Activated T-helper 17 cell treated with anti-CD3 and anti-CD28 coated beads, Interleukin-2, amount 50 U/mL, for 72 hours (primary cell): ENCODE data around the gene PTPRN2. TPM values are rescaled to one million over a fixed set of nuclear protein-coding genes. Genes with fewer than 3 reads are reported as not detected.

ENCODE experiments used
- ATAC-seq: fragments of 150-1000 bp; cut with Tn5 transposase; replicated peaks from 2 replicates; pipeline ENCODE4 v1.10.0; 2021; ENCODE audit warnings: mild to moderate bottlenecking, moderate library complexity
- H3K27ac Mint-ChIP-seq: one replicate; pipeline ENCODE4 v1.8.0; 2022; ENCODE audit warnings: mixed read lengths
- H3K27me3 Mint-ChIP-seq: one replicate; pipeline ENCODE4 v1.8.0; 2022; ENCODE audit warnings: mixed read lengths
- H3K36me3 Mint-ChIP-seq: one replicate; pipeline ENCODE4 v1.8.0; 2022; ENCODE audit warnings: low read depth, mild to moderate bottlenecking, mixed read lengths
- H3K4me1 Mint-ChIP-seq: one replicate; pipeline ENCODE4 v1.8.0; 2022; ENCODE audit warnings: mixed read lengths
- H3K4me3 Mint-ChIP-seq: one replicate; pipeline ENCODE4 v1.8.0; 2022; ENCODE audit warnings: mild to moderate bottlenecking, mixed read lengths
- H3K9me3 Mint-ChIP-seq: one replicate; pipeline ENCODE4 v1.8.0; 2022; ENCODE audit warnings: mixed read lengths
- total RNA-seq, 2 donors: library from RNA; stranded (reverse); gene quantifications; one replicate each; pipeline ENCODE4 v1.2.3, GENCODE V29; 2022

The PTPRN2 gene
- total RNA-seq, 2 donors from 2014 or later, result 0.48 to 1.4 TPM

- H3K27me3 Mint-ChIP-seq, result no peaks in the 10 kb centered on the region
- no peak overlapping the region for H3K4me3 Mint-ChIP-seq
- H3K27ac Mint-ChIP-seq, result no peak overlapping the region
- H3K36me3 Mint-ChIP-seq, result no peaks in the 10 kb centered on the region
- H3K4me1 Mint-ChIP-seq, result peaks cover 10% of the 10 kb centered on the region
- H3K9me3 Mint-ChIP-seq, result peaks cover 4% of the 10 kb centered on the region
- ATAC-seq, result no peak
Observed at GRCh38 chr7:157540606-157541294, 1046.9 kb downstream of the PTPRN2 start.

DNA sequence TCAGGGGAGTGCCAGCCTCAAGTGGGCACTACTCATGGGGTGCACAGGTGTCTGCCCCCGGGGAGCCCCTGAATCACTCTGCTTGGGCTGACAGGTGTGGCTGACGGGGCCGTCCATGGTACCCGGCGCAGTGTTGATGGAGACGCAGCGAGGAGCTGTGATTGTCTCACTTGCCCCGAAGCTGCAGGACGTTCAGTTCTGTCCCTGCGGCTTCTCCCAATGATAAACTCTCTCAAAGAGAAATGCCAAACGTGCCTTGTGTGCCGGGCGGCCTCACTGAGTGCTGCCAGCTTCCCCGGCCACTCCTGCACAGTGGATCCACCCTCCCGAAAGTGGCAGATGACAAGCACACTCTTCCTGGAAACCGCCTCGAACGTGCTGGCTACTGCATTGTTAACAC is 1047.6 kb downstream of the PTPRN2 start:
- Mint-ChIP-seq H3K4me3 (no peak overlapping the region), H3K4me1 (peaks cover 8% of the 10 kb centered on the region), H3K27ac (no peak overlapping the region), H3K9me3 (peaks cover 4% of the 10 kb centered on the region), H3K36me3 (no peaks in the 10 kb centered on the region), H3K27me3 (no peaks in the 10 kb centered on the region)
- no peak for ATAC-seq

- H3K27ac Mint-ChIP-seq, result no peak overlapping the region
- H3K4me3 Mint-ChIP-seq, result no peak overlapping the region
- H3K9me3 Mint-ChIP-seq, result peaks cover 1% of the 10 kb centered on the region
- no peaks in the 10 kb centered on the region for H3K36me3 Mint-ChIP-seq
- ATAC-seq, result no peak
- peaks cover 3% of the 10 kb centered on the region for H3K4me1 Mint-ChIP-seq
- H3K27me3 Mint-ChIP-seq, result no peaks in the 10 kb centered on the region
Observed at GRCh38 chr7:157539521-157539920, 1048.1 kb downstream of the PTPRN2 start.

- H3K27ac Mint-ChIP-seq, result no peak overlapping the region
- no peaks in the 10 kb centered on the region for H3K9me3 Mint-ChIP-seq
- no peaks in the 10 kb centered on the region for H3K36me3 Mint-ChIP-seq
- H3K27me3 Mint-ChIP-seq, result no peaks in the 10 kb centered on the region
- ATAC-seq, result no peak
- H3K4me1 Mint-ChIP-seq, result no peaks in the 10 kb centered on the region
- no peak overlapping the region for H3K4me3 Mint-ChIP-seq
Observed at GRCh38 chr7:157538735-157539134, 1048.9 kb downstream of the PTPRN2 start.

GRCh38 chr7:157538321-157538720 is 1049.3 kb downstream of the PTPRN2 start:
- no peak overlapping the region for H3K27ac Mint-ChIP-seq
- no peaks in the 10 kb centered on the region for H3K36me3 Mint-ChIP-seq
- H3K27me3 Mint-ChIP-seq, result no peaks in the 10 kb centered on the region
- H3K4me3 Mint-ChIP-seq, result no peak overlapping the region
- ATAC-seq, result no peak
- H3K9me3 Mint-ChIP-seq, result peaks cover 3% of the 10 kb centered on the region
- no peaks in the 10 kb centered on the region for H3K4me1 Mint-ChIP-seq

DNA sequence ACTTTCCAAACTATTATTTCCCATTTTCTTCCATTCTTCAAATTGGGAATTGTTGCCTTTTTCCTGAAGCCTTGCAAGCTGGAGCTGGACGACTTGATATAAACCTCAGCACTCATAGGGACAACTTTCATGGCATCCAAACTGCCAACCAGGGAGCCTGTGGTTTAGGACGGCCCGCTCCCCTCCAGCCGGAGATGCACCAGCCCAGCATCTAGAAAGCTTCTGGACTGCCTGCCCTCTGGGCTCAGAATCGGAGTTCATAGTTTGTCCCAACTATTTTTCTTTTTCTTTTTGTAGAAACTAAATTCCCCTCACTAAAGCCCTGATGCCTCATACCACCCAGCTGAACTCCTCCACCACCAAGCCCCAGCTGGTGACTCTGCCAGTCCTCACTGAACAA is 1050.6 kb downstream of the PTPRN2 start:
- no peak overlapping the region for H3K4me3 Mint-ChIP-seq
- H3K27me3 Mint-ChIP-seq, result no peaks in the 10 kb centered on the region
- no peak for ATAC-seq
- peaks cover 6% of the 10 kb centered on the region for H3K9me3 Mint-ChIP-seq
- no peak overlapping the region for H3K27ac Mint-ChIP-seq
- no peaks in the 10 kb centered on the region for H3K36me3 Mint-ChIP-seq
- no peaks in the 10 kb centered on the region for H3K4me1 Mint-ChIP-seq

DNA sequence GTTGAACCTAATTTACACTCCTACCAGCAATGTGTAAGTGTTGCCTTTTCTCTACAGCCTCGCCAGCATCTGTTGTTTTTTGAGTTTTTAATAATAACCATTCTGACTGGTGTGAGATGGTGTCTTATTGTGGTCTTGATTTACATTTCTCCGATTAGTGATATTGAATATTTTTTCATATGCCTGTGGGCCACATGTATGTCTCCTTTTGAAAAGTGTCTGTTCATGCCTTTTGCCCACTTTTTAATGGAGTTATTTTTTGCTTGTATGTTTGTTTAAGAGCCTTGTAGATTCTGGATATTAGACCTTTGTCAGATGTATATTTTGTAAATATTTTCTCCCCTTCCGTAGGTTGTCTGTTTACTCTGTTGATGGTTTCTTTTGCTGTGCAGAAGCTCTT is 1055.6 kb downstream of the PTPRN2 start:
- no peaks in the 10 kb centered on the region for H3K27me3 Mint-ChIP-seq
- no peak for ATAC-seq
- no peaks in the 10 kb centered on the region for H3K36me3 Mint-ChIP-seq
- no peaks in the 10 kb centered on the region for H3K4me1 Mint-ChIP-seq
- H3K9me3 Mint-ChIP-seq, result peaks cover 10% of the 10 kb centered on the region
- H3K27ac Mint-ChIP-seq, result no peak overlapping the region
- no peak overlapping the region for H3K4me3 Mint-ChIP-seq

DNA sequence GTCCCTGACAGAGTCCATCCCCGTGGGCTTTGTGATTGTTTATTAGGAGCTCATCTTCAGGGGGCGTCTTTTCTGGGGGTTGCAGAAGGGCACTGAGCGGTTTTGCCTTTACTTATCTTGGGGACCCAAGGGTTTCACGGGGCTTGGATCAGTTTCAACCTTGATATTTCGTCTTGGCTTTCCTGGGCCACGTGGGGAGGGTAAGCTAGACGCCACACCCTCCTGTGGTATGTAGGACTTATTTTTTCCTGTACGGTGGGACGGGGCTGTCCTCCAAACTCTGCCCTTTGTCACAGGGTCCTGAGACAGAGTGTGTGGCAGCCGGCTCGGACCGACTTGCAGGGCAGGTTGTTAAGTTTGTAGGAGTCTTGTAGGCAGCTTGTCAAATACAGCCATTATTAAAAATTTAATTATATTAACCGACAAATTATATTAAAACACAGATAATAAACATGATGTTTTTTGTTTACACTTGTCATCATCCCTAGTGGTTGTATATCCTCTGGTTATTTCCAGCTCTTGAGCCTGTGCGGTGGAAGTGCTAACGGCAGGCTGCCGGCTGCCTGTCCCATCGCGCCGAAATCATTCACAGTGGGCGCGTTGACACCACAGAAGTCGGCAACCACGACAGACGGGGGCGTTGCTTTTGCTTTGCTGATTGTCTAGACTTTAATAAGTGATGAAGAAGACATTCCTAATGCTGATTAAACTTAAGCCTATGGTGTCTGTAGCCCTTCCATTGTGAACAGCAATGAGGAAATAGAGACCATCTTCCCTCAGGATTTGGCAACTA is 1057.7 kb downstream of the PTPRN2 start:
- Mint-ChIP-seq H3K4me1 (no peaks in the 10 kb centered on the region), H3K36me3 (no peaks in the 10 kb centered on the region), H3K4me3 (no peak overlapping the region), H3K9me3 (peaks cover 10% of the 10 kb centered on the region), H3K27me3 (no peaks in the 10 kb centered on the region), H3K27ac (no peak overlapping the region)
- ATAC-seq, result no peak

DNA sequence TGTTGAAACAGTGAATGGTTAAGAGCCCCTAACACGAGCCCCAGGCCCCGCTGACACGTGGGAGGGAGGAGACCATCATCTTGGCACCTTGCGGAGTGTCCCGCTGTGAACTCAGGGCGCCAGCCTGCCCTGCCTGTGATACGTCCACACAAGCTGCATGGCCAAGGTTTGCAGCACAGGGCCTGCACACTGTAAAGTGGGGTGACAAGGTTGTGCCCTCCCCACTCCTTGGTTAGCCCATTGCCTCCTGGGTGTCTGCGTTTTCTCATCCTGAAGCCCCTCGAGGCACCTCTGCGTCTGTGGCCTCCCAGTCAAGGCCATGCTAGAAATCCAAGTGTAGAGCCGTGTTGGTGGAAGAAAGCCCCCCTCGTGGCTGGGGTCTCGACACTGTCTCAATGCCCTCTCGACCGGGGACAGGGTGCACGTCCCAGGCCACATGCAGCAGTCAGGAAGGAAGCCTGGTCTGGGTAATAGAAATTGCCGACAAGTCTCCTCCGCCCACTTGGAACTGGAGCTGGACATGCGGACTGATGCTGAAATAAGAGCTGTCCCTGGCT is 1058.8 kb downstream of the PTPRN2 start:
- Mint-ChIP-seq H3K4me1 (no peaks in the 10 kb centered on the region), H3K36me3 (no peaks in the 10 kb centered on the region), H3K27ac (no peak overlapping the region), H3K27me3 (peaks cover 3% of the 10 kb centered on the region), H3K9me3 (peaks cover 10% of the 10 kb centered on the region), H3K4me3 (no peak overlapping the region)
- no peak for ATAC-seq

GRCh38 chr7:157527686-157528085 is 1059.9 kb downstream of the PTPRN2 start:
- H3K9me3 Mint-ChIP-seq, result peaks cover 3% of the 10 kb centered on the region
- no peaks in the 10 kb centered on the region for H3K4me1 Mint-ChIP-seq
- H3K4me3 Mint-ChIP-seq, result no peak overlapping the region
- H3K27ac Mint-ChIP-seq, result no peak overlapping the region
- ATAC-seq, result no peak
- peaks cover 3% of the 10 kb centered on the region for H3K27me3 Mint-ChIP-seq
- H3K36me3 Mint-ChIP-seq, result no peaks in the 10 kb centered on the region

DNA sequence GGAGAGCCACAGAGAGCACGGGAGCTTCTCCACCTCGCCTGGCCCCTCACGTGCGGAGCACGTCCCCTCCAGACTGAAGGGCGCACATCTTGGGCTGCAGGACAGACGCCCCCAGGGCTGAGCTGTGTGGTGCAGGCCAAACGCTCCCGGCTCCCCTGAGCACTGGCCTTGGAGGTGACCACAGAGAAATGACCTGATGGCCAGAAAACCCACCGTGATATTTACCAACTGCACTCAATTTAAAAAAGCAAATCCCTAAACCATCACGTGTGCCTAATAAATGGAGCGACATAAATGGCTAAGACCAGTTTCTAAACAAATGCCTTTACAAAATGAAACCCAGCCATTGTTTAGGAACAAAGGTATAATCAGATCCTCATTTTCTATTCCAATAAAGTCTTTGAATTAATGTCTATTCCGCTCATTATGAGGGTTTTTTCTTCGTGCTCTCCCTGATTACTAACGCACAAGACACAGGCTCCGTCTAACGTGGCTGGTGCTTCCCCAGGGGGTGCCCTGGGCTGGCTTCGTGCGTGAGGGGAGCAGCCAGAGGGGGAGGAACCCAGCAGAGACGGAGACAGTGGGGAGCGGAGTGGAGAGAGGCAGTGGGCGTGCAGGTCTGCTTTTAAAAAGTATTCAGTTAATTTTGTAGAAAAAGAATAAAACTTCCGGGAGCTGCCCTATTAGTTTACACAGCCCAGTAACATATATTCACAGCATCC is 1060.5 kb downstream of the PTPRN2 start:
- Mint-ChIP-seq H3K36me3 (no peaks in the 10 kb centered on the region), H3K4me1 (no peaks in the 10 kb centered on the region), H3K27ac (no peak overlapping the region), H3K4me3 (no peak overlapping the region), H3K27me3 (peaks cover 3% of the 10 kb centered on the region), H3K9me3 (peaks cover 3% of the 10 kb centered on the region)
- ATAC-seq, result no peak

- Mint-ChIP-seq H3K27me3 (peaks cover 3% of the 10 kb centered on the region), H3K36me3 (no peaks in the 10 kb centered on the region), H3K27ac (no peak overlapping the region), H3K4me3 (no peak overlapping the region), H3K9me3 (no peaks in the 10 kb centered on the region), H3K4me1 (no peaks in the 10 kb centered on the region)
- no peak for ATAC-seq
Observed at GRCh38 chr7:157526005-157526912, 1061.4 kb downstream of the PTPRN2 start.

- Mint-ChIP-seq H3K4me1 (no peaks in the 10 kb centered on the region), H3K27me3 (peaks cover 3% of the 10 kb centered on the region), H3K27ac (no peak overlapping the region), H3K4me3 (no peak overlapping the region), H3K9me3 (no peaks in the 10 kb centered on the region), H3K36me3 (no peaks in the 10 kb centered on the region)
- no peak for ATAC-seq
Observed at GRCh38 chr7:157525491-157525915, 1062.1 kb downstream of the PTPRN2 start.

- Mint-ChIP-seq H3K27ac (peak overlapping the region; percentile 43), H3K9me3 (no peaks in the 10 kb centered on the region), H3K4me1 (no peaks in the 10 kb centered on the region), H3K4me3 (no peak overlapping the region), H3K36me3 (no peaks in the 10 kb centered on the region), H3K27me3 (peaks cover 3% of the 10 kb centered on the region)
- no peak for ATAC-seq
Observed at GRCh38 chr7:157524731-157525130, 1062.9 kb downstream of the PTPRN2 start.
